Gastrocnemius medialis (tissue), 4 donors: ENCODE measurements around the gene HIP1. TPM values are rescaled to one million over a fixed set of nuclear protein-coding genes. Genes with fewer than 3 reads are reported as not detected.
"Not testable (repeated sequence)": the region's sequence is repeated elsewhere in the genome, so short reads cannot be mapped to it uniquely, and the experiment has no call there.

Experiments
- ATAC-seq, 2 donors: fragments of 150-250 bp; one replicate each; pipeline ENCODE4 v1.9.1; 2016
- DNase-seq, 2 donors: peaks; one replicate each; pipeline ENCODE4 v3.0.0-alpha.2; 2019
- H3K27ac ChIP-seq, 4 donors: fragments of 200-600 bp; sonication (generic); 1 replicate in 1 of 4; 2 replicates in 3 of 4; pipeline ENCODE4 v1.5.1; 2016 to 2018; ENCODE audit warnings: mild to moderate bottlenecking in 2 of 4, moderate library complexity in 1 of 4
- H3K27me3 ChIP-seq, 3 donors: fragments of 200-600 bp; sonication (generic) in 2 of 3; 1 replicate in 1 of 3; 2 replicates in 2 of 3; pipeline versions ENCODE4 v1.5.1 to v1.6.0; 2016 to 2019; ENCODE audit warnings: mild to moderate bottlenecking in 1 of 3, moderate library complexity in 1 of 3
- H3K36me3 ChIP-seq, 2 donors: fragments of 200-600 bp; sonication (generic) in 1 of 2; one replicate each; pipeline ENCODE4 v1.5.1; 2017 to 2018
- H3K4me1 ChIP-seq, 2 donors: fragments of 200-600 bp; sonication (generic) in 1 of 2; one replicate each; pipeline ENCODE4 v1.5.1; 2016 to 2017; ENCODE audit warnings: mild to moderate bottlenecking in 2 of 2
- H3K4me3 ChIP-seq, 4 donors: fragments of 200-600 bp; sonication (generic) in 3 of 4; 1 replicate in 1 of 4; 2 replicates in 3 of 4; pipeline ENCODE4 v1.5.1; 2016 to 2019; ENCODE audit warnings: mild to moderate bottlenecking in 2 of 4
- H3K9me3 ChIP-seq, 3 donors: fragments of 200-600 bp; sonication (generic) in 2 of 3; 1 replicate in 1 of 3; 2 replicates in 2 of 3; pipeline ENCODE4 v1.5.1; 2016 to 2019
- CTCF ChIP-seq, 5 experiments: fragments of 450-650 bp in 3 of 5; fragments of 200-600 bp in 2 of 5; sonication (generic) in 2 of 5; IDR thresholded peaks in 4 of 5; conservative IDR thresholded peaks in 1 of 5; 1 replicate in 4 of 5; 2 replicates in 1 of 5; pipeline ENCODE4 v1.5.1; 2016 to 2019; ENCODE audit warnings: antibody characterized with exemption in 5 of 5, mild to moderate bottlenecking in 3 of 5, moderate library complexity in 3 of 5
- POLR2A ChIP-seq, 2 donors: fragments of 450-650 bp; IDR thresholded peaks; one replicate each; pipeline ENCODE4 v1.6.1; 2017; ENCODE audit warnings: antibody characterized with exemption in 2 of 2, mild to moderate bottlenecking in 2 of 2, moderate library complexity in 2 of 2
- in situ Hi-C, 4 donors: fragments of 200-750 bp; cut with MboI; loops; one replicate each; pipeline versions ENCODE4 v1.15.0 to v1.8.0; 2017; ENCODE audit warnings: low sequenced_read_pairs in 4 of 4
- intact Hi-C: fragments of 100-400 bp; cut with DNase I; formaldehyde crosslinking; loops from one replicate; pipeline ENCODE4 v1.15.1; 2023; ENCODE audit warnings: low total_unique reads
- total RNA-seq, 4 donors: library from RNA; depleted of rRNA; stranded (reverse); fragments of >200 nt; gene quantifications; one replicate each; pipeline versions ENCODE4 v1.1.0 to v1.2.3, GENCODE V29; 2016

HIP1 gene
- total RNA-seq, 4 donors from 2014 or later = 5.8 to 11.1 (median 7.9) TPM

GRCh38 chr7:75689246-75690099 lies 49.3 kb downstream of the HIP1 start:
- Histone ChIP-seq H3K4me3 (no peak overlapping the region), H3K9me3 (no peaks in the 10 kb centered on the region), H3K27ac (no peak overlapping the region), H3K36me3 (no peaks in the 10 kb centered on the region), H3K27me3 (peaks cover 4 to 20% (median 8%) of the 10 kb centered on the region in 3 donors), H3K4me1 (no peaks in the 10 kb centered on the region)
- DNase-seq (no peak), ATAC-seq (no peak)
- intact Hi-C loops (no loop called here), in situ Hi-C loops (no loop called here)
- TF ChIP-seq CTCF (IDR thresholded peaks at IDR 0.05 in 4 of 5, conservative IDR thresholded peaks at IDR 0.05 in 1 of 5) (no peak), POLR2A (IDR thresholded peaks at IDR 0.05) (no peak)

- intact Hi-C loops = no loop called here
- no peak for DNase-seq
- in situ Hi-C loops = no loop called here
Observed at GRCh38 chr7:75688200-75689136, 50.3 kb downstream of the HIP1 start.

GRCh38 chr7:75687246-75688088 lies 51.3 kb downstream of the HIP1 start:
- intact Hi-C loops (no loop called here), in situ Hi-C loops (no loop called here)
- DNase-seq (no peak), ATAC-seq (no peak)
- H3K4me1 ChIP-seq = no peaks in the 10 kb centered on the region
- TF ChIP-seq CTCF (IDR thresholded peaks at IDR 0.05 in 4 of 5, conservative IDR thresholded peaks at IDR 0.05 in 1 of 5) = no peak
- no peak for TF ChIP-seq POLR2A (IDR thresholded peaks at IDR 0.05)
- H3K27me3 ChIP-seq = peaks cover 4 to 20% (median 8%) of the 10 kb centered on the region in 3 donors
- no peak overlapping the region for H3K27ac ChIP-seq
- no peaks in the 10 kb centered on the region for H3K9me3 ChIP-seq
- no peaks in the 10 kb centered on the region for H3K36me3 ChIP-seq
- no peak overlapping the region for H3K4me3 ChIP-seq

More at GRCh38 chr7:75688200-75689136, 50.3 kb downstream of the HIP1 start:
- Histone ChIP-seq H3K4me3 (no peak overlapping the region), H3K36me3 (no peaks in the 10 kb centered on the region), H3K4me1 (no peaks in the 10 kb centered on the region), H3K27me3 (peaks cover 4 to 20% (median 8%) of the 10 kb centered on the region in 3 donors), H3K27ac (no peak overlapping the region), H3K9me3 (no peaks in the 10 kb centered on the region)
- TF ChIP-seq CTCF (IDR thresholded peaks at IDR 0.05 in 4 of 5, conservative IDR thresholded peaks at IDR 0.05 in 1 of 5) = no peak
- no peak for TF ChIP-seq POLR2A (IDR thresholded peaks at IDR 0.05)
- no peak for ATAC-seq

- Histone ChIP-seq H3K4me3 (no peak overlapping the region), H3K27me3 (peaks cover 4 to 20% (median 8%) of the 10 kb centered on the region in 3 donors), H3K27ac (no peak overlapping the region), H3K36me3 (no peaks in the 10 kb centered on the region), H3K9me3 (no peaks in the 10 kb centered on the region), H3K4me1 (no peaks in the 10 kb centered on the region)
- ATAC-seq = no peak
- no peak for DNase-seq
- TF ChIP-seq CTCF (IDR thresholded peaks at IDR 0.05 in 4 of 5, conservative IDR thresholded peaks at IDR 0.05 in 1 of 5) (no peak), POLR2A (IDR thresholded peaks at IDR 0.05) (no peak)
- in situ Hi-C loops = no loop called here
- intact Hi-C loops = no loop called here
Observed at GRCh38 chr7:75686551-75686950, 52.2 kb downstream of the HIP1 start.

GRCh38 chr7:75682052-75682451 lies 56.7 kb downstream of the HIP1 start:
- H3K27me3 ChIP-seq, H3K27ac ChIP-seq, in situ Hi-C loops, H3K9me3 ChIP-seq, intact Hi-C loops, H3K36me3 ChIP-seq, DNase-seq, H3K4me1 ChIP-seq, ATAC-seq, H3K4me3 ChIP-seq: not testable (repeated sequence)
